Measurements from ENCODE around the gene FARS2. TPM values are rescaled to one million over a fixed set of nuclear protein-coding genes. Genes with fewer than 3 reads are reported as not detected.
A peak's percentile ranks its signal among the peaks of the same experiment; 100 is the strongest.

Gene FARS2
- total RNA-seq, 2 experiments from 2014 or later = 18.4 to 20.0 TPM

- Mint-ChIP-seq H3K36me3 (peaks cover 1% of the 10 kb centered on the region), H3K27ac (no peak overlapping the region), H3K9me3 (no peaks in the 10 kb centered on the region), H3K4me1 (peaks cover 29% of the 10 kb centered on the region), H3K27me3 (no peaks in the 10 kb centered on the region), H3K4me3 (no peak overlapping the region)
- DNase-seq = no peak
Measured at GRCh38 chr6:5315881-5316280, 54.6 kb downstream of the FARS2 start.

- Mint-ChIP-seq H3K4me1 (peaks cover 30% of the 10 kb centered on the region), H3K27ac (no peak overlapping the region), H3K36me3 (peaks cover 1% of the 10 kb centered on the region), H3K27me3 (no peaks in the 10 kb centered on the region), H3K9me3 (no peaks in the 10 kb centered on the region), H3K4me3 (no peak overlapping the region)
- no peak for DNase-seq
Measured at GRCh38 chr6:5316951-5317350, 55.6 kb downstream of the FARS2 start.

- no peak for DNase-seq
- peaks cover 7% of the 10 kb centered on the region for H3K36me3 Mint-ChIP-seq
- no peak overlapping the region for H3K27ac Mint-ChIP-seq
- peaks cover 30% of the 10 kb centered on the region for H3K4me1 Mint-ChIP-seq
- no peaks in the 10 kb centered on the region for H3K27me3 Mint-ChIP-seq
- no peak overlapping the region for H3K4me3 Mint-ChIP-seq
- H3K9me3 Mint-ChIP-seq = no peaks in the 10 kb centered on the region
Measured at GRCh38 chr6:5318617-5319272, 57.4 kb downstream of the FARS2 start.

GRCh38 chr6:5323979-5324378 is 62.7 kb downstream of the FARS2 start:
- DNase-seq = no peak
- Mint-ChIP-seq H3K4me1 (peaks cover 14% of the 10 kb centered on the region), H3K36me3 (peaks cover 20% of the 10 kb centered on the region), H3K27ac (no peak overlapping the region), H3K27me3 (no peaks in the 10 kb centered on the region), H3K4me3 (no peak overlapping the region), H3K9me3 (no peaks in the 10 kb centered on the region)

- DNase-seq = peak; percentile 4
- Mint-ChIP-seq H3K4me1 (peaks cover 10% of the 10 kb centered on the region), H3K36me3 (peaks cover 20% of the 10 kb centered on the region), H3K9me3 (no peaks in the 10 kb centered on the region), H3K27me3 (no peaks in the 10 kb centered on the region), H3K4me3 (no peak overlapping the region), H3K27ac (no peak overlapping the region)
Measured at GRCh38 chr6:5325173-5325572, 63.9 kb downstream of the FARS2 start.

GRCh38 chr6:5326022-5326641 is 64.8 kb downstream of the FARS2 start:
- Mint-ChIP-seq H3K27ac (no peak overlapping the region), H3K4me1 (peaks cover 7% of the 10 kb centered on the region), H3K27me3 (no peaks in the 10 kb centered on the region), H3K36me3 (peaks cover 20% of the 10 kb centered on the region), H3K9me3 (no peaks in the 10 kb centered on the region), H3K4me3 (no peak overlapping the region)
- no peak for DNase-seq

- Mint-ChIP-seq H3K4me1 (peaks cover 4% of the 10 kb centered on the region), H3K9me3 (no peaks in the 10 kb centered on the region), H3K27me3 (no peaks in the 10 kb centered on the region), H3K36me3 (peaks cover 14% of the 10 kb centered on the region), H3K4me3 (no peak overlapping the region), H3K27ac (no peak overlapping the region)
- DNase-seq = no peak
Measured at GRCh38 chr6:5328800-5329199, 67.5 kb downstream of the FARS2 start.

- Mint-ChIP-seq H3K4me3 (no peak overlapping the region), H3K9me3 (no peaks in the 10 kb centered on the region), H3K27me3 (no peaks in the 10 kb centered on the region), H3K4me1 (peaks cover 16% of the 10 kb centered on the region), H3K36me3 (peaks cover 2% of the 10 kb centered on the region), H3K27ac (no peak overlapping the region)
- no peak for DNase-seq
Measured at GRCh38 chr6:5331845-5332442, 70.6 kb downstream of the FARS2 start.

GRCh38 chr6:5333658-5334057 is 72.3 kb downstream of the FARS2 start:
- H3K27me3 Mint-ChIP-seq = no peaks in the 10 kb centered on the region
- no peaks in the 10 kb centered on the region for H3K9me3 Mint-ChIP-seq
- peaks cover 23% of the 10 kb centered on the region for H3K4me1 Mint-ChIP-seq
- no peak overlapping the region for H3K27ac Mint-ChIP-seq
- H3K4me3 Mint-ChIP-seq = no peak overlapping the region
- no peak for DNase-seq
- H3K36me3 Mint-ChIP-seq = no peaks in the 10 kb centered on the region

- Mint-ChIP-seq H3K27ac (no peak overlapping the region), H3K27me3 (no peaks in the 10 kb centered on the region), H3K4me1 (peaks cover 23% of the 10 kb centered on the region), H3K9me3 (no peaks in the 10 kb centered on the region), H3K36me3 (no peaks in the 10 kb centered on the region), H3K4me3 (no peak overlapping the region)
- no peak for DNase-seq
Measured at GRCh38 chr6:5334341-5334740, 73.0 kb downstream of the FARS2 start.

- no peak overlapping the region for H3K27ac Mint-ChIP-seq
- H3K27me3 Mint-ChIP-seq = no peaks in the 10 kb centered on the region
- DNase-seq = no peak
- H3K4me1 Mint-ChIP-seq = peaks cover 21% of the 10 kb centered on the region
- no peak overlapping the region for H3K4me3 Mint-ChIP-seq
- H3K9me3 Mint-ChIP-seq = no peaks in the 10 kb centered on the region
- H3K36me3 Mint-ChIP-seq = no peaks in the 10 kb centered on the region
Measured at GRCh38 chr6:5335020-5335419, 73.7 kb downstream of the FARS2 start.

- peaks cover 21% of the 10 kb centered on the region for H3K4me1 Mint-ChIP-seq
- H3K27ac Mint-ChIP-seq = no peak overlapping the region
- no peak overlapping the region for H3K4me3 Mint-ChIP-seq
- peaks cover 3% of the 10 kb centered on the region for H3K36me3 Mint-ChIP-seq
- DNase-seq = no peak
- no peaks in the 10 kb centered on the region for H3K27me3 Mint-ChIP-seq
- H3K9me3 Mint-ChIP-seq = no peaks in the 10 kb centered on the region
Measured at GRCh38 chr6:5337573-5337972, 76.3 kb downstream of the FARS2 start.

- H3K27me3 Mint-ChIP-seq = no peaks in the 10 kb centered on the region
- H3K36me3 Mint-ChIP-seq = peaks cover 3% of the 10 kb centered on the region
- H3K27ac Mint-ChIP-seq = no peak overlapping the region
- no peak for DNase-seq
- H3K4me1 Mint-ChIP-seq = peaks cover 21% of the 10 kb centered on the region
- H3K4me3 Mint-ChIP-seq = no peak overlapping the region
- H3K9me3 Mint-ChIP-seq = no peaks in the 10 kb centered on the region
Measured at GRCh38 chr6:5338177-5338960, 77.1 kb downstream of the FARS2 start.

- peaks cover 3% of the 10 kb centered on the region for H3K36me3 Mint-ChIP-seq
- H3K27ac Mint-ChIP-seq = no peak overlapping the region
- H3K9me3 Mint-ChIP-seq = no peaks in the 10 kb centered on the region
- H3K4me1 Mint-ChIP-seq = peaks cover 22% of the 10 kb centered on the region
- no peak overlapping the region for H3K4me3 Mint-ChIP-seq
- H3K27me3 Mint-ChIP-seq = no peaks in the 10 kb centered on the region
- DNase-seq = no peak
Measured at GRCh38 chr6:5339786-5340185, 78.5 kb downstream of the FARS2 start.

- no peak overlapping the region for H3K4me3 Mint-ChIP-seq
- H3K36me3 Mint-ChIP-seq = peaks cover 3% of the 10 kb centered on the region
- no peak for DNase-seq
- no peak overlapping the region for H3K27ac Mint-ChIP-seq
- H3K9me3 Mint-ChIP-seq = no peaks in the 10 kb centered on the region
- peaks cover 12% of the 10 kb centered on the region for H3K4me1 Mint-ChIP-seq
- H3K27me3 Mint-ChIP-seq = no peaks in the 10 kb centered on the region
Measured at GRCh38 chr6:5341845-5342244, 80.5 kb downstream of the FARS2 start.

Data from activated naive CD8-positive, alpha-beta T cell treated with anti-CD3 and anti-CD28 coated beads for 36 hours (primary cell).